GM23248 (cell line): ENCODE measurements around the gene PDE8B.

Experiments
- EZH2 ChIP-seq: fragments of 200-600 bp; sonication (generic); IDR thresholded peaks from 2 replicates; pipeline ENCODE4 v1.6.1; 2018; ENCODE audit warnings: antibody characterized with exemption, mild to moderate bottlenecking; ENCODE audit not compliant: insufficient read depth, poor library complexity, severe bottlenecking
- EZH2phosphoT487 ChIP-seq: fragments of 200-600 bp; sonication (generic); IDR thresholded peaks from 2 replicates; pipeline ENCODE4 v1.6.1; 2018; ENCODE audit warnings: antibody characterized with exemption, moderate library complexity, mild to moderate bottlenecking, low read depth; ENCODE audit not compliant: insufficient read depth

DNA sequence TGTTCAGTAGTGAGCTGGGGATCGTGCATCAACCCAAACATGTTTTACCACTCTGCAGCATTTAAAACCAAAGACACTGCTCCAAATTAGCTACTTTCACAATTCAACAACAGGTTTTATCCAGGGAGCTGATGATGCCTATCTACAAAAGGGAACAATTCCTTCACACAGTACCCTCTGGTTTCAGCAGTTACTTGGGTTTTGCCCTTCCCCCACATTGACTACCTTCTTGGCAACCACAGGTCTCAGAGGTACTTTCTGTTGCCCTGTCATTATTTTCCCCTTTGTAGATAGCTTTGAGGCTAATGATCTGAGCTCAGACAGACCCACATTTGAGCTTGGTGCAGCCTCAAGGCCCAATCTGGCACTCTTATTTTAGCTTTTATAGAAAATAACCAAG lies 185.5 kb downstream of the PDE8B start:
- TF ChIP-seq EZH2 (no peak), EZH2phosphoT487 (no peak)
